Neural cell (in vitro differentiated cells): ENCODE results near the gene MVB12A. TPM values are rescaled to one million over a fixed set of nuclear protein-coding genes. Genes with fewer than 3 reads are reported as not detected.

ENCODE experiments used
- H2AFZ ChIP-seq: fragments of 200-600, 300-800 bp; sonication (generic), shearing (Covaris generic); 2 replicates; pipeline ENCODE4 v1.6.0; 2014; ENCODE audit warnings: low read depth, mild to moderate bottlenecking, antibody characterized with exemption, low read length, moderate library complexity
- H3F3A ChIP-seq: fragments of 200-600 bp; shearing (Covaris generic); 2 replicates; pipeline ENCODE4 v1.6.1; 2016; ENCODE audit warnings: mild to moderate bottlenecking, moderate library complexity, mixed read lengths, antibody characterized with exemption, low read length; ENCODE audit not compliant: insufficient read depth, poor library complexity, severe bottlenecking
- H3K27ac ChIP-seq: fragments of 200-600, 300-800 bp; sonication (generic), shearing (Covaris generic); 2 replicates; pipeline ENCODE4 v1.5.1; 2014; ENCODE audit warnings: mild to moderate bottlenecking, low read length, moderate library complexity
- H3K27me3 ChIP-seq: fragments of 300-800, 200-600 bp; sonication (generic), shearing (Covaris generic); 2 replicates; pipeline ENCODE4 v1.6.0; 2014; ENCODE audit warnings: mild to moderate bottlenecking, low read depth, low read length, moderate library complexity; ENCODE audit not compliant: insufficient read depth
- H3K36me3 ChIP-seq: fragments of 300-800, 200-600 bp; sonication (generic), shearing (Covaris generic); 2 replicates; pipeline ENCODE4 v1.5.1; 2014; ENCODE audit warnings: mild to moderate bottlenecking, antibody characterized with exemption, low read length, moderate library complexity; ENCODE audit not compliant: insufficient read depth
- H3K4me2 ChIP-seq: fragments of 300-800, 200-600 bp; sonication (generic), shearing (Covaris generic); 2 replicates; pipeline ENCODE4 v1.6.0; 2014; ENCODE audit warnings: mild to moderate bottlenecking, low read length
- H3K4me3 ChIP-seq: fragments of 300-800, 200-600 bp; sonication (generic), shearing (Covaris generic); 2 replicates; pipeline ENCODE4 v1.5.1; 2014; ENCODE audit warnings: mild to moderate bottlenecking, low read length, moderate library complexity
- H3K79me2 ChIP-seq: fragments of 200-600 bp; shearing (Covaris generic); replicated peaks from 2 replicates; pipeline ENCODE4 v1.6.0; 2014; ENCODE audit warnings: mild to moderate bottlenecking, low read length, moderate library complexity; ENCODE audit not compliant: insufficient read depth
- H3K9ac ChIP-seq: fragments of 300-800, 200-600 bp; sonication (generic), shearing (Covaris generic); 2 replicates; pipeline ENCODE4 v1.6.1; 2016; ENCODE audit warnings: mild to moderate bottlenecking, low read length, mixed read lengths
- H3K9me2 ChIP-seq: fragments of 200-600 bp; shearing (Covaris generic); 2 replicates; pipeline ENCODE4 v1.6.1; 2016; ENCODE audit warnings: mild to moderate bottlenecking, low read length, mixed read lengths; ENCODE audit not compliant: insufficient read depth
- H3K9me3 ChIP-seq: fragments of 200-600, 300-800 bp; sonication (generic), shearing (Covaris generic); 2 replicates; pipeline ENCODE4 v1.6.1; 2016; ENCODE audit warnings: mild to moderate bottlenecking, mixed run types, low read length, moderate library complexity, mixed read lengths
- H4K20me1 ChIP-seq: fragments of 200-600 bp; shearing (Covaris generic); 2 replicates; pipeline ENCODE4 v1.6.1; 2016; ENCODE audit warnings: mild to moderate bottlenecking, mixed run types; ENCODE audit not compliant: insufficient read depth
- CTCF ChIP-seq: fragments of 450-650 bp; IDR thresholded peaks from 2 replicates; pipeline ENCODE4 v1.5.1; 2014; ENCODE audit warnings: antibody characterized with exemption, mild to moderate bottlenecking, moderate library complexity; ENCODE audit not compliant: poor library complexity, severe bottlenecking
- EP300 ChIP-seq: fragments of 450-650 bp; conservative IDR thresholded peaks from 2 replicates; pipeline ENCODE4 v1.6.1; 2014; ENCODE audit warnings: antibody characterized with exemption, mild to moderate bottlenecking, moderate library complexity; ENCODE audit not compliant: poor library complexity, severe bottlenecking
- EZH2 ChIP-seq: fragments of 200-600, 300-800 bp; shearing (Covaris generic), sonication (generic); IDR thresholded peaks from 2 replicates; pipeline ENCODE4 v1.6.1; 2014; ENCODE audit warnings: antibody characterized with exemption, low read length, borderline replicate concordance, mild to moderate bottlenecking; ENCODE audit not compliant: insufficient read depth, poor library complexity, severe bottlenecking
- MXI1 ChIP-seq: fragments of 450-650 bp; conservative IDR thresholded peaks from 2 replicates; pipeline ENCODE4 v1.6.1; 2014; ENCODE audit warnings: antibody characterized with exemption, mild to moderate bottlenecking; ENCODE audit not compliant: poor library complexity, severe bottlenecking
- POLR2AphosphoS5 ChIP-seq: IDR thresholded peaks from 2 replicates; pipeline ENCODE4 v1.6.1; 2012
- RAD21 ChIP-seq: fragments of 450-650 bp; conservative IDR thresholded peaks from 2 replicates; pipeline ENCODE4 v1.6.1; 2014; ENCODE audit warnings: antibody characterized with exemption, mild to moderate bottlenecking, moderate library complexity
- REST ChIP-seq: IDR thresholded peaks from 2 replicates; pipeline ENCODE4 v1.6.1; 2012; ENCODE audit warnings: borderline replicate concordance
- SMC3 ChIP-seq: fragments of 450-650 bp; conservative IDR thresholded peaks from 2 replicates; pipeline ENCODE4 v1.6.1; 2014; ENCODE audit warnings: antibody characterized with exemption, mild to moderate bottlenecking, moderate library complexity; ENCODE audit not compliant: poor library complexity
- TAF1 ChIP-seq: IDR thresholded peaks from 2 replicates; pipeline ENCODE4 v1.6.1; 2012; ENCODE audit warnings: low read depth
- polyA plus RNA-seq: library from polyadenylated mRNA; depleted of rRNA; stranded (reverse); fragments of >200 nt; gene quantifications from 2 replicates; pipeline ENCODE4 v1.2.3, GENCODE V29; 2014

The MVB12A gene
- polyA plus RNA-seq, 1 donor from 2014 or later: 43.8 TPM

GRCh38 chr19:17409990-17410389 is 9.9 kb upstream of the MVB12A start:
- H4K20me1 ChIP-seq: no peaks in the 10 kb centered on the region
- H3K4me2 ChIP-seq: no peak overlapping the region
- TF ChIP-seq TAF1: no peak
- no peak for TF ChIP-seq CTCF
- TF ChIP-seq POLR2AphosphoS5: no peak
- no peak for TF ChIP-seq MXI1
- TF ChIP-seq RAD21: no peak
- no peak for TF ChIP-seq EZH2
- TF ChIP-seq SMC3: no peak
- TF ChIP-seq EP300: no peak
- TF ChIP-seq REST: no peak
- H3K9ac ChIP-seq: no peak overlapping the region
- no peaks in the 10 kb centered on the region for H3K9me2 ChIP-seq
- H3K4me3 ChIP-seq: no peak overlapping the region
- H3K27me3 ChIP-seq: no peaks in the 10 kb centered on the region
- H3K79me2 ChIP-seq: no peaks in the 10 kb centered on the region
- H3K27ac ChIP-seq: no peak overlapping the region
- no peak overlapping the region for H2AFZ ChIP-seq
- no peaks in the 10 kb centered on the region for H3K36me3 ChIP-seq
- H3K9me3 ChIP-seq: no peaks in the 10 kb centered on the region
- no peaks in the 10 kb centered on the region for H3F3A ChIP-seq

- H4K20me1 ChIP-seq: no peaks in the 10 kb centered on the region
- H3K4me3 ChIP-seq: no peak overlapping the region
- no peak overlapping the region for H3K9ac ChIP-seq
- H3K36me3 ChIP-seq: no peaks in the 10 kb centered on the region
- H3F3A ChIP-seq: no peaks in the 10 kb centered on the region
- H3K4me2 ChIP-seq: no peak overlapping the region
- no peaks in the 10 kb centered on the region for H3K9me2 ChIP-seq
- no peaks in the 10 kb centered on the region for H3K9me3 ChIP-seq
- no peak for TF ChIP-seq TAF1
- TF ChIP-seq SMC3: no peak
- no peak for TF ChIP-seq EZH2
- no peak for TF ChIP-seq EP300
- TF ChIP-seq CTCF: no peak
- TF ChIP-seq MXI1: no peak
- no peak for TF ChIP-seq POLR2AphosphoS5
- TF ChIP-seq RAD21: no peak
- no peak for TF ChIP-seq REST
- no peaks in the 10 kb centered on the region for H3K79me2 ChIP-seq
- H3K27me3 ChIP-seq: no peaks in the 10 kb centered on the region
- H3K27ac ChIP-seq: no peak overlapping the region
- no peak overlapping the region for H2AFZ ChIP-seq
These were observed 8.0 kb upstream of the MVB12A start for GRCh38 chr19:17411801-17412200.
